Measurements from ENCODE around the gene YPEL5. TPM values are rescaled to one million over a fixed set of nuclear protein-coding genes. Genes with fewer than 3 reads are reported as not detected.
"Not testable (repeated sequence)": the region's sequence is repeated elsewhere in the genome, so short reads cannot be mapped to it uniquely, and the experiment has no call there.

The YPEL5 gene
- polyA plus RNA-seq, 2 of the 4 experiments (the other 2 are of a cell fraction), result 45.6 to 89.6 TPM

- ChIA-PET POLR2A (no interaction called here), CTCF (interaction anchor here (1.2 to 3.0 kb wide), 3 partner anchors 14 to 613 kb away, joined by 3 to 13 read pairs (median 3); no protein-coding TSS in a partner anchor)
- ATAC-seq (peak in 1 of 2 experiments; percentile 42; a peak in 1 of 6 replicates), DNase-seq (ENCODE audit: low read depth in 1 of 2, low spot score in 1 of 2) (no peak), FAIRE-seq (peak; percentile 13)
- whole genome bisulfite sequencing (ENCODE audit: missing lambda C conversion rate), result 20% methylated on average over 10 of the region's 10 CpGs
- Histone ChIP-seq H3K4me2 (0 out of 3 replicates have a peak overlapping the region, but pooled peaks have one; percentile 8), H3K4me1 (no peaks in the 10 kb centered on the region), H3K4me3 (no peak overlapping the region), H3K27ac (no peak overlapping the region), H3K9me3 (peaks cover 2% of the 10 kb centered on the region; the same call in 1 of the 3 replicates)
- TF ChIP-seq KDM5A (IDR thresholded peaks at IDR 0.05) (no peak), ESRRA (IDR thresholded peaks at IDR 0.05; ENCODE audit: borderline replicate concordance, low read length) (no peak), FOSB (CRISPR knock-in tag; IDR thresholded peaks at IDR 0.05) (no peak), CTCF (IDR thresholded peaks at IDR 0.05) (no peak), RNF2 (IDR thresholded peaks at IDR 0.05; ENCODE audit: borderline replicate concordance, low read depth) (no peak), POLR2AphosphoS2 (conservative IDR thresholded peaks at IDR 0.05; ENCODE audit: low read length) (no peak), TP53 (CRISPR knock-in tag; IDR thresholded peaks at IDR 0.05) (no peak), HOXB13 (CRISPR knock-in tag; IDR thresholded peaks at IDR 0.05; ENCODE audit: low read depth) (no peak), SREBF2 (IDR thresholded peaks at IDR 0.05) (no peak), TFCP2L1 (CRISPR knock-in tag; IDR thresholded peaks at IDR 0.05) (no peak)
- TF ChIP-seq, protein P1, sequence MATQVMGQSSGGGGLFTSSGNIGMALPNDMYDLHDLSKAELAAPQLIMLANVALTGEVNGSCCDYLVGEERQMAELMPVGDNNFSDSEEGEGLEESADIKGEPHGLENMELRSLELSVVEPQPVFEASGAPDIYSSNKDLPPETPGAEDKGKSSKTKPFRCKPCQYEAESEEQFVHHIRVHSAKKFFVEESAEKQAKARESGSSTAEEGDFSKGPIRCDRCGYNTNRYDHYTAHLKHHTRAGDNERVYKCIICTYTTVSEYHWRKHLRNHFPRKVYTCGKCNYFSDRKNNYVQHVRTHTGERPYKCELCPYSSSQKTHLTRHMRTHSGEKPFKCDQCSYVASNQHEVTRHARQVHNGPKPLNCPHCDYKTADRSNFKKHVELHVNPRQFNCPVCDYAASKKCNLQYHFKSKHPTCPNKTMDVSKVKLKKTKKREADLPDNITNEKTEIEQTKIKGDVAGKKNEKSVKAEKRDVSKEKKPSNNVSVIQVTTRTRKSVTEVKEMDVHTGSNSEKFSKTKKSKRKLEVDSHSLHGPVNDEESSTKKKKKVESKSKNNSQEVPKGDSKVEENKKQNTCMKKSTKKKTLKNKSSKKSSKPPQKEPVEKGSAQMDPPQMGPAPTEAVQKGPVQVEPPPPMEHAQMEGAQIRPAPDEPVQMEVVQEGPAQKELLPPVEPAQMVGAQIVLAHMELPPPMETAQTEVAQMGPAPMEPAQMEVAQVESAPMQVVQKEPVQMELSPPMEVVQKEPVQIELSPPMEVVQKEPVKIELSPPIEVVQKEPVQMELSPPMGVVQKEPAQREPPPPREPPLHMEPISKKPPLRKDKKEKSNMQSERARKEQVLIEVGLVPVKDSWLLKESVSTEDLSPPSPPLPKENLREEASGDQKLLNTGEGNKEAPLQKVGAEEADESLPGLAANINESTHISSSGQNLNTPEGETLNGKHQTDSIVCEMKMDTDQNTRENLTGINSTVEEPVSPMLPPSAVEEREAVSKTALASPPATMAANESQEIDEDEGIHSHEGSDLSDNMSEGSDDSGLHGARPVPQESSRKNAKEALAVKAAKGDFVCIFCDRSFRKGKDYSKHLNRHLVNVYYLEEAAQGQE (IDR thresholded peaks at IDR 0.05), result no peak
- TF ChIP-seq, protein P2, sequence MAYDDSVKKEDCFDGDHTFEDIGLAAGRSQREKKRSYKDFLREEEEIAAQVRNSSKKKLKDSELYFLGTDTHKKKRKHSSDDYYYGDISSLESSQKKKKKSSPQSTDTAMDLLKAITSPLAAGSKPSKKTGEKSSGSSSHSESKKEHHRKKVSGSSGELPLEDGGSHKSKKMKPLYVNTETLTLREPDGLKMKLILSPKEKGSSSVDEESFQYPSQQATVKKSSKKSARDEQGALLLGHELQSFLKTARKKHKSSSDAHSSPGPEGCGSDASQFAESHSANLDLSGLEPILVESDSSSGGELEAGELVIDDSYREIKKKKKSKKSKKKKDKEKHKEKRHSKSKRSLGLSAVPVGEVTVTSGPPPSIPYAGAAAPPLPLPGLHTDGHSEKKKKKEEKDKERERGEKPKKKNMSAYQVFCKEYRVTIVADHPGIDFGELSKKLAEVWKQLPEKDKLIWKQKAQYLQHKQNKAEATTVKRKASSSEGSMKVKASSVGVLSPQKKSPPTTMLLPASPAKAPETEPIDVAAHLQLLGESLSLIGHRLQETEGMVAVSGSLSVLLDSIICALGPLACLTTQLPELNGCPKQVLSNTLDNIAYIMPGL (CRISPR knock-in tag; IDR thresholded peaks at IDR 0.05; ENCODE audit: borderline replicate concordance), result no peak
These were observed 48.4 kb upstream of the YPEL5 start for GRCh38 chr2:30098266-30099005.

DNA sequence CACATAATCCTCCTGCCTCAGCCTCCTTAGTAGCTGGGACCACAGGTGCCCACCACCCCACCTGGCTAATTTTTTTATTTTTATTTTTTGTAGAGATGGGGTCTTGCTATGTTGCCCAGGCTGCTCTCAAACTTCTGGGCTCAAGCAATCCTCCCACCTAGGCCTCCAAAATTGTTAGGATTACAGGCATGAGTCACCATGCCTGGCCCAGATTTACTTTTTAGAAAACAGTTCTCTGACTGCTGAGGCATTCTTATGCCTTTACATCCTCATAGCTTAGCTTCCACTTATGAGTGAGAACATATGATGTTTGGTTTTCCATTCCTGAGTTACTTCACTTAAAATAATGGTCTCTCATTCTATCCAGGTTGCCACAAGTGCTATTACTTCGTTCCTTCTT, 47.4 kb upstream of the YPEL5 start:
- FAIRE-seq; H3K4me3 ChIP-seq; ATAC-seq; DNase-seq (ENCODE audit: low read depth in 1 of 2, low spot score in 1 of 2); H3K9me3 ChIP-seq; H3K27ac ChIP-seq; H3K4me1 ChIP-seq; POLR2A ChIA-PET; H3K4me2 ChIP-seq: not testable (repeated sequence)
- 2% methylated on average over 1 of the region's 1 CpG for WGBS (ENCODE audit: missing lambda C conversion rate)
- CTCF ChIA-PET, result interaction anchor here (1.6 kb wide), 1 partner anchor 14 kb away, joined by 6 read pairs; no protein-coding TSS in a partner anchor

DNA sequence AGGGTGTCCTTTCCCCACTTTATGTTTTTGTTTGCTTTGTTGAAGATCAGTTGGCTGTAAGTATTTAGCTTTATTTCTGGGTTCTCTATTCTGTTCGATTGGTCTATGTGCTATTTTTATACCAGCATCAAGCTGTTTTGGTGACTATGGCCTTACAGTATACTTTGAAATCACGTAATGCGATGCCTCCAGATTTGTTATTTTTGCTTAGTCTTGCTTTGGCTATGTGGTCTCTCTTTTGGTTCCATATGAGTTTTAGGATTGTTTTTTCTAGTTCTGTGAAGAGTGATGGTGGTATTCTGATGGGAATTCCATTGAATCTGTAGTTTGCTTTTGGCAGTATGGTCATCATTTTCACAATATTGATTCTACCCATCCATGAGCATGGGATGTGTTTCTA, 46.1 kb upstream of the YPEL5 start:
- DNase-seq (ENCODE audit: low read depth in 1 of 2, low spot score in 1 of 2); H3K4me2 ChIP-seq; POLR2A ChIA-PET; H3K4me3 ChIP-seq; H3K4me1 ChIP-seq; FAIRE-seq; H3K27ac ChIP-seq; ATAC-seq; H3K9me3 ChIP-seq: not testable (repeated sequence)
- 54% methylated on average over 3 of the region's 3 CpGs for WGBS (ENCODE audit: missing lambda C conversion rate)
- CTCF ChIA-PET, result interaction anchor here (1.5 to 4.1 kb wide), 4 partner anchors 11 to 15 kb away, joined by 5 to 19 read pairs (median 6); no protein-coding TSS in a partner anchor
